Measurements from ENCODE around the gene MINPP1. TPM values are rescaled to one million over a fixed set of nuclear protein-coding genes. Genes with fewer than 3 reads are reported as not detected.

Gene MINPP1
- total and polyA plus RNA-seq, 7 donors, result 2.9 to 6.8 (median 4.4) TPM

DNA sequence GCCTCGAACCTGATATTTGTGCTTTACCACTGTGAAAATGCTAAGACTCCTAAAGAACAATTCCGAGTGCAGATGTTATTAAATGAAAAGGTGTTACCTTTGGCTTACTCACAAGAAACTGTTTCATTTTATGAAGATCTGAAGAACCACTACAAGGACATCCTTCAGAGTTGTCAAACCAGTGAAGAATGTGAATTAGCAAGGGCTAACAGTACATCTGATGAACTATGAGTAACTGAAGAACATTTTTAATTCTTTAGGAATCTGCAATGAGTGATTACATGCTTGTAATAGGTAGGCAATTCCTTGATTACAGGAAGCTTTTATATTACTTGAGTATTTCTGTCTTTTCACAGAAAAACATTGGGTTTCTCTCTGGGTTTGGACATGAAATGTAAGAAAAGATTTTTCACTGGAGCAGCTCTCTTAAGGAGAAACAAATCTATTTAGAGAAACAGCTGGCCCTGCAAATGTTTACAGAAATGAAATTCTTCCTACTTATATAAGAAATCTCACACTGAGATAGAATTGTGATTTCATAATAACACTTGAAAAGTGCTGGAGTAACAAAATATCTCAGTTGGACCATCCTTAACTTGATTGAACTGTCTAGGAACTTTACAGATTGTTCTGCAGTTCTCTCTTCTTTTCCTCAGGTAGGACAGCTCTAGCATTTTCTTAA, 47.7 kb downstream of the MINPP1 start:
- peaks cover 0 to 19% of the 10 kb centered on the region in 2 donors for H3K36me3 ChIP-seq (ENCODE audit: insufficient read depth in 1 of 2, low read depth in 1 of 2)
- no peak overlapping the region for H3K4me3 ChIP-seq
- DNase-seq, result no peak
- no peaks in the 10 kb centered on the region for H3K27me3 ChIP-seq (ENCODE audit: insufficient read depth in 3 of 3, low read length in 2 of 3)
- no peak overlapping the region for H3K27ac ChIP-seq
- H3K4me1 ChIP-seq, result no peaks in the 10 kb centered on the region
- ATAC-seq, result no peak
- WGBS, 3 donors, result 83 to 89% (median 86%) methylated on average over 2 of the region's 2 CpGs
- no peaks in the 10 kb centered on the region for H3K9me3 ChIP-seq
- TF ChIP-seq, protein P1, sequence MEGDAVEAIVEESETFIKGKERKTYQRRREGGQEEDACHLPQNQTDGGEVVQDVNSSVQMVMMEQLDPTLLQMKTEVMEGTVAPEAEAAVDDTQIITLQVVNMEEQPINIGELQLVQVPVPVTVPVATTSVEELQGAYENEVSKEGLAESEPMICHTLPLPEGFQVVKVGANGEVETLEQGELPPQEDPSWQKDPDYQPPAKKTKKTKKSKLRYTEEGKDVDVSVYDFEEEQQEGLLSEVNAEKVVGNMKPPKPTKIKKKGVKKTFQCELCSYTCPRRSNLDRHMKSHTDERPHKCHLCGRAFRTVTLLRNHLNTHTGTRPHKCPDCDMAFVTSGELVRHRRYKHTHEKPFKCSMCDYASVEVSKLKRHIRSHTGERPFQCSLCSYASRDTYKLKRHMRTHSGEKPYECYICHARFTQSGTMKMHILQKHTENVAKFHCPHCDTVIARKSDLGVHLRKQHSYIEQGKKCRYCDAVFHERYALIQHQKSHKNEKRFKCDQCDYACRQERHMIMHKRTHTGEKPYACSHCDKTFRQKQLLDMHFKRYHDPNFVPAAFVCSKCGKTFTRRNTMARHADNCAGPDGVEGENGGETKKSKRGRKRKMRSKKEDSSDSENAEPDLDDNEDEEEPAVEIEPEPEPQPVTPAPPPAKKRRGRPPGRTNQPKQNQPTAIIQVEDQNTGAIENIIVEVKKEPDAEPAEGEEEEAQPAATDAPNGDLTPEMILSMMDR (IDR thresholded peaks at IDR 0.05), result no peak
- intact Hi-C loops (cut with DNase I), result no loop called here

DNA sequence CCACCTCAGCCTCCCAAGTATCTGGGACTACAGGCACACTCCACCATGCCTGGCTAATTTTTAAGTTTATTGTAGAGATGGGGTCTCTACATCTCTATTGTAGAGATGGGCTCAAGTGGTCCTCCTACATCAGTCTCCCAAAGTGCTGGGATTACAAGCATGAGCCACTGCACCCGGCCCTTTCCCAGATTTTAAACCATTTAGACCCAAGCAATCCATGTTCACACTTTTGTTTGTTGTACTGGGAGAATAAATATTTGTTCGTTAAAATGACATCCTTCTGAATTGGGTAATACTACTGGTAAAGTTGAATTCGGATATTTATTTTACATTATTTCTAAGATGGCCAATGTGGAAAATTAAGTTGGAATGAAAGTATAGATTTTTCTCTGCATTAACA, 52.7 kb downstream of the MINPP1 start:
- ATAC-seq (no peak), DNase-seq (no peak)
- TF ChIP-seq, protein P1 (IDR thresholded peaks at IDR 0.05), result no peak
- Histone ChIP-seq H3K9me3 (no peaks in the 10 kb centered on the region), H3K36me3 (ENCODE audit: insufficient read depth in 1 of 2, low read depth in 1 of 2) (peaks cover 0 to 10% of the 10 kb centered on the region in 2 donors), H3K27ac (no peak overlapping the region), H3K4me3 (no peak overlapping the region), H3K4me1 (no peaks in the 10 kb centered on the region), H3K27me3 (ENCODE audit: insufficient read depth in 3 of 3, low read length in 2 of 3) (no peaks in the 10 kb centered on the region)
- intact Hi-C loops (cut with DNase I), result no loop called here
- 94 to 97% (median 94%) methylated on average over 3 of the region's 3 CpGs for WGBS, 3 donors

DNA sequence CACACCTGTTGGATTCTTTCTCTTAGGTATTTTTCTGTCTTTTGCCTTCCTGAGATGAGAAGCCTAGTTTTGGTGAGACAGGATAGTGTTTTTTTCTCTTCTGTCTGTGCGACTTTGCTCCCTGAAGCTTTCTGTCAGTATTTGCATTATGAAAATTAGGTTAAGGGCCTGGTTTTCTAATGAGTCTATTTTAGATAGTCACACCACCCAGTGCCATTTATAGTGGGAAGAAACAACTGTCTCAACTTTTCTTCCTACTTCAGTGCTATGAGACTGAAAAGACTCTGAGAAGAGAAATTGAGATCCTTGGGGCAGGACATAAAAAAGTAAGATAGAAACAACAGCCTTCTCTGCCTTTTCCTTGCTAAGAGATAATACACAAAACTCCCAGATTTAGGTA, 53.6 kb downstream of the MINPP1 start:
- H3K4me3 ChIP-seq, result no peak overlapping the region
- DNase-seq, result no peak
- H3K27me3 ChIP-seq (ENCODE audit: insufficient read depth in 3 of 3, low read length in 2 of 3), result no peaks in the 10 kb centered on the region
- H3K27ac ChIP-seq, result no peak overlapping the region
- ATAC-seq, result no peak
- intact Hi-C loops (cut with DNase I), result no loop called here
- WGBS, 3 donors, result 89 to 95% (median 89%) methylated on average over 1 of the region's 1 CpG
- H3K4me1 ChIP-seq, result no peaks in the 10 kb centered on the region
- TF ChIP-seq, protein P1 (IDR thresholded peaks at IDR 0.05), result no peak
- H3K9me3 ChIP-seq, result no peaks in the 10 kb centered on the region
- H3K36me3 ChIP-seq (ENCODE audit: insufficient read depth in 1 of 2, low read depth in 1 of 2), result peaks cover 0 to under 1% of the 10 kb centered on the region in 2 donors

DNA sequence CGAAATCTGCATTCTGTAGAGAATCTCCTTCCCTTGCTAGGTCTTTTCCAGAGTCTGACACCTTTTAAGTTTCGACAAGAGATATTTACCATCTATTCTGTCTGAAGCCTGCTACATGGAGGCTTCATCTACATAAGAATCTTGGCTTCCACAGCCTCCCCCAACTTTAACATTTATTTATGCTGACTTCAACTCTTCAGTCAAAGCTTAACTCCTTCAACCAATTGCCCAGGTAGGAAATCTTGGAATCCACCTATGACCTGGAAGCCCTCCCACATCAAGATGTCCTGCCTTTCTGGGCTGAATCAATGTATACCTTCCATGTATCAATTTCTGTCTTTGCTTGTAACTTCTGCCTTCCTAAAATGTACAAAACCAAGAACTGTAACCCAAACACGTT, 54.7 kb downstream of the MINPP1 start:
- peaks cover 0 to 2% (median 0%) of the 10 kb centered on the region in 3 donors for H3K27me3 ChIP-seq (ENCODE audit: insufficient read depth in 3 of 3, low read length in 2 of 3)
- H3K4me1 ChIP-seq, result no peaks in the 10 kb centered on the region
- no peak overlapping the region for H3K4me3 ChIP-seq
- TF ChIP-seq, protein P1 (IDR thresholded peaks at IDR 0.05), result no peak
- no peak for ATAC-seq
- H3K27ac ChIP-seq, result no peak overlapping the region
- no peak for DNase-seq
- intact Hi-C loops (cut with DNase I), result no loop called here
- no peaks in the 10 kb centered on the region for H3K9me3 ChIP-seq
- 44 to 52% (median 48%) methylated on average over 3 of the region's 3 CpGs for WGBS, 3 donors
- no peaks in the 10 kb centered on the region for H3K36me3 ChIP-seq (ENCODE audit: insufficient read depth in 1 of 2, low read depth in 1 of 2)
